Right lobe of liver (tissue), 6 donors: Measurements from ENCODE around the gene CHAMP1. TPM values are rescaled to one million over a fixed set of nuclear protein-coding genes. Genes with fewer than 3 reads are reported as not detected.

Source experiments
- ATAC-seq, 4 donors: fragments of 200-7000 bp; cut with Tn5 transposase; one replicate each; pipeline ENCODE4 v1.9.1; 2020; ENCODE audit warnings: mild to moderate bottlenecking in 4 of 4, moderate library complexity in 4 of 4
- DNase-seq, 3 donors: peaks; one replicate each; pipeline ENCODE4 v3.0.0-alpha.2; 2020
- H3K27ac ChIP-seq, 3 donors: fragments of 200-600 bp; one replicate each; pipeline ENCODE4 v1.8.0; 2022
- H3K27me3 ChIP-seq, 2 donors: fragments of 200-600 bp; one replicate each; pipeline ENCODE4 v1.8.0; 2022
- H3K36me3 ChIP-seq, 4 donors: fragments of 200-600 bp; sonication (generic) in 1 of 4; one replicate each; pipeline versions ENCODE4 v1.5.1 to v1.8.0; 2017 to 2022; ENCODE audit warnings: control low read depth in 1 of 4
- H3K4me1 ChIP-seq, 4 donors: fragments of 200-600 bp; sonication (generic) in 1 of 4; one replicate each; pipeline versions ENCODE4 v1.5.1 to v1.8.0; 2017 to 2022; ENCODE audit warnings: control low read depth in 1 of 4
- H3K4me3 ChIP-seq, 3 donors: fragments of 200-600 bp; one replicate each; pipeline ENCODE4 v1.8.0; 2022
- H3K9me3 ChIP-seq, 4 donors: fragments of 200-600 bp; sonication (generic) in 1 of 4; one replicate each; pipeline versions ENCODE4 v1.5.1 to v1.8.0; 2017 to 2022; ENCODE audit warnings: control low read depth in 1 of 4
- POLR2A ChIP-seq: fragments of 450-650 bp; IDR thresholded peaks from one replicate; pipeline ENCODE4 v1.6.1; 2017; ENCODE audit warnings: antibody characterized with exemption, mild to moderate bottlenecking
- WGBS: methylation state at CpG from one replicate; pipeline ENCODE4 v1.1.6; 2018; ENCODE audit warnings: low coverage, low lambda C conversion rate; ENCODE audit not compliant: insufficient coverage; ENCODE audit errors: missing lambda C conversion rate; 5-methylcytosine and 5-hydroxymethylcytosine counted together
- intact Hi-C, 2 donors: fragments of 100-400 bp; cut with DNase I; formaldehyde crosslinking; loops; one replicate each; pipeline versions ENCODE4 v1.11.2 to v1.14.1; 2022
- long read RNA-seq: library from polyadenylated mRNA; unstranded; transcript quantifications from one replicate; pipeline ENCODE4 v2.0.0, GENCODE V29; 2019
- total RNA-seq, 6 experiments: library from RNA; depleted of rRNA in 2 of 6; stranded (reverse); fragments of >200 nt in 2 of 6; fragmentation: NEBNext Ultra II Directional in 3 of 6; extraction: Animal tissue kit (Norgen Biotek cat#: 25700) in 3 of 6; gene quantifications; one replicate each; pipeline versions ENCODE4 v1.1.0 to v1.2.4, GENCODE V29; 2016 to 2023
- TF ChIP-seq, protein P1 (sequence below), 4 donors: fragments of 200-600 bp in 3 of 4; fragments of 450-650 bp in 1 of 4; IDR thresholded peaks; one replicate each; pipeline versions ENCODE4 v1.5.1 to v1.8.0; 2016 to 2022; ENCODE audit warnings: antibody characterized with exemption in 4 of 4, mild to moderate bottlenecking in 2 of 4
- donor health status: DM: no; HTN: yes; CAD: no.
- donor health status: DM: no; HTN: no; CAD: no.
- donor health status: DM: no; HTN: no; CAD: no.
- donor health status: DM: no; HTN: yes; CAD: no.
- donor health status: DM: no; HTN: yes; CAD: no.

The CHAMP1 gene
- 10 to 100 TPM; 10.3 to 17.5 (median 11.5) TPM for total RNA-seq
- long read RNA-seq = 0 reads

DNA sequence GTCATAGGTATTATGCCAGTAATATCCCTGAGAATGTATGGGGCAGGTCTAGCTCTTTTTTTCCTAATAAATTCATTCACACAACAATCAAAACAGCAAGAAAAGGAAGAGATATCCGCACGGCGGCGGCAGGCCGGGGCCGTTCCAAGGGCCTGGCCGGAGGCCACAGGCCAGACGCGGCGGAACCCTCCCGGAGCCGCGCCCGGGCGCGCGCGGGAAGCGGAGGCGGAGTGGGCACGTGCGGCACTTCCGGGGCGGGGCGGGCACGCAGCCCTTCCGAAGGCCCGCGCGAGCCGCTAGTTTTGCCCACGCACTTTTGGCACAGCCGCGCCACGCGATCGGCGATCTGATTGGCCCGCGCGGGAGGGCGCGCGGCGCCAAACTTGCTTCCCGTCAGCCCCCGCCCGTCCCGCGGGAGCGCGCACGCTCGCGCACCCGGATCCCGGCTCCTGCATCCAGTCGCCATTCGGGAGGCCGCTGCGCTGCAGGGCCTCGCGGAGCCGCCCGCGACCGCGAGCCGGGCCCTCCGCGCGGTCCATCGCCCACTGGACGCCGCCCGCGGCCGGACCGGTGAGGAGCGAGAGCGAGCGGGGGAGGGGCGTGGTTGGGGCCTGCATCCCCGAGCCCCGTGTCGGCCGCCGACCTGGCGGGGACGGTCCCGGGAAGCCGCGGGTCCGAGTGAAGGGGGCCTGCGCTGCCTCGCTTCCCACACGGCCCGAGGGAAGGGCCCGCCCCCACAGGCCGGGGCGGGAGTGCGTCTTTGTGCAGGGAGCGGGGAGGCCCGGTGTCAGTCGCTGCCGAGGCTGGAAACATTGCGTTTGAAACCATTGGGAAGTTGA, at the start of gene CHAMP1:
CHAMP1 (plus strand) TSS at position 430 of the 839 bp plus-strand sequence. CDS start 9,340 bp downstream, outside the sequence.
- WGBS = under 1% methylated on average over 49 of the region's 107 CpGs
- Histone ChIP-seq H3K4me1 (peaks cover 0 to 19% (median 2%) of the 10 kb centered on the region in 4 donors), H3K36me3 (no peaks in the 10 kb centered on the region), H3K4me3 (peak within 1 kb of the TSS; percentile 85 to 90 (median 85)), H3K27me3 (no peaks in the 10 kb centered on the region), H3K9me3 (no peaks in the 10 kb centered on the region), H3K27ac (peak within 1 kb of the TSS; percentile 73 to 87 (median 86))
- ATAC-seq (peak; percentile 93 to 97 (median 97)), DNase-seq (peak; percentile 96 to 97 (median 97))
- TF ChIP-seq, protein P1, sequence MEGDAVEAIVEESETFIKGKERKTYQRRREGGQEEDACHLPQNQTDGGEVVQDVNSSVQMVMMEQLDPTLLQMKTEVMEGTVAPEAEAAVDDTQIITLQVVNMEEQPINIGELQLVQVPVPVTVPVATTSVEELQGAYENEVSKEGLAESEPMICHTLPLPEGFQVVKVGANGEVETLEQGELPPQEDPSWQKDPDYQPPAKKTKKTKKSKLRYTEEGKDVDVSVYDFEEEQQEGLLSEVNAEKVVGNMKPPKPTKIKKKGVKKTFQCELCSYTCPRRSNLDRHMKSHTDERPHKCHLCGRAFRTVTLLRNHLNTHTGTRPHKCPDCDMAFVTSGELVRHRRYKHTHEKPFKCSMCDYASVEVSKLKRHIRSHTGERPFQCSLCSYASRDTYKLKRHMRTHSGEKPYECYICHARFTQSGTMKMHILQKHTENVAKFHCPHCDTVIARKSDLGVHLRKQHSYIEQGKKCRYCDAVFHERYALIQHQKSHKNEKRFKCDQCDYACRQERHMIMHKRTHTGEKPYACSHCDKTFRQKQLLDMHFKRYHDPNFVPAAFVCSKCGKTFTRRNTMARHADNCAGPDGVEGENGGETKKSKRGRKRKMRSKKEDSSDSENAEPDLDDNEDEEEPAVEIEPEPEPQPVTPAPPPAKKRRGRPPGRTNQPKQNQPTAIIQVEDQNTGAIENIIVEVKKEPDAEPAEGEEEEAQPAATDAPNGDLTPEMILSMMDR (IDR thresholded peaks at IDR 0.05) = no peak
- peak; percentile 98 for TF ChIP-seq POLR2A
- intact Hi-C loops = no loop called here

- Histone ChIP-seq H3K4me3 (no peak overlapping the region), H3K9me3 (no peaks in the 10 kb centered on the region), H3K4me1 (no peaks in the 10 kb centered on the region), H3K27me3 (no peaks in the 10 kb centered on the region), H3K27ac (no peak overlapping the region), H3K36me3 (peaks cover 5 to 87% (median 44%) of the 10 kb centered on the region in 4 donors)
- TF ChIP-seq, protein P1 (IDR thresholded peaks at IDR 0.05) = no peak
- no peak for TF ChIP-seq POLR2A
- ATAC-seq (no peak), DNase-seq (no peak)
- intact Hi-C loops = no loop called here
- 90% methylated on average over 8 of the region's 8 CpGs for WGBS
Observed at GRCh38 chr13:114264886-114265611, 49.3 kb upstream of the CHAMP1 start.

DNA sequence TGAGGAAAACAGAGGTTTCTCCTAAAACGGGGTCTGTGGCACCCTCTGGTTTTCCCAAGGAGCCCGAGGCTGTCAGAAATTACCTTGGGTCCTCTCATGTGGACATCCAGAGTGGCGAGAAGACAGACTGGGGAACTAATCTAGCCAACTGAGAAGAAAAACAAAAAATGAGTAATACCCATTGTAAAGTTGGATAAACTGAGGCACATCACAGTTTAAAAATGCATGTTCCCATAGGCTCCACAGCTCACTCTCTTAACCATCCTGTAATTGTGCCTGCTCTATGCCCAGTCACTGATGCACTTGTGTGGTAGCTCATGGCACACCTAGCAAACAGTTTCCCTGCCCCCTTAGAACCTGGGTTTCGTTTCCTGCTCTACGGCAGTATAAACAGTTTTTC, 48.1 kb upstream of the CHAMP1 start:
- Histone ChIP-seq H3K27me3 (no peaks in the 10 kb centered on the region), H3K9me3 (no peaks in the 10 kb centered on the region), H3K27ac (no peak overlapping the region), H3K36me3 (peaks cover 0 to 75% (median 36%) of the 10 kb centered on the region in 4 donors), H3K4me1 (no peaks in the 10 kb centered on the region), H3K4me3 (no peak overlapping the region)
- ATAC-seq (no peak), DNase-seq (no peak)
- intact Hi-C loops = no loop called here
- TF ChIP-seq, protein P1 (IDR thresholded peaks at IDR 0.05) = no peak
- no peak for TF ChIP-seq POLR2A
- 90% methylated on average over 5 of the region's 5 CpGs for WGBS

DNA sequence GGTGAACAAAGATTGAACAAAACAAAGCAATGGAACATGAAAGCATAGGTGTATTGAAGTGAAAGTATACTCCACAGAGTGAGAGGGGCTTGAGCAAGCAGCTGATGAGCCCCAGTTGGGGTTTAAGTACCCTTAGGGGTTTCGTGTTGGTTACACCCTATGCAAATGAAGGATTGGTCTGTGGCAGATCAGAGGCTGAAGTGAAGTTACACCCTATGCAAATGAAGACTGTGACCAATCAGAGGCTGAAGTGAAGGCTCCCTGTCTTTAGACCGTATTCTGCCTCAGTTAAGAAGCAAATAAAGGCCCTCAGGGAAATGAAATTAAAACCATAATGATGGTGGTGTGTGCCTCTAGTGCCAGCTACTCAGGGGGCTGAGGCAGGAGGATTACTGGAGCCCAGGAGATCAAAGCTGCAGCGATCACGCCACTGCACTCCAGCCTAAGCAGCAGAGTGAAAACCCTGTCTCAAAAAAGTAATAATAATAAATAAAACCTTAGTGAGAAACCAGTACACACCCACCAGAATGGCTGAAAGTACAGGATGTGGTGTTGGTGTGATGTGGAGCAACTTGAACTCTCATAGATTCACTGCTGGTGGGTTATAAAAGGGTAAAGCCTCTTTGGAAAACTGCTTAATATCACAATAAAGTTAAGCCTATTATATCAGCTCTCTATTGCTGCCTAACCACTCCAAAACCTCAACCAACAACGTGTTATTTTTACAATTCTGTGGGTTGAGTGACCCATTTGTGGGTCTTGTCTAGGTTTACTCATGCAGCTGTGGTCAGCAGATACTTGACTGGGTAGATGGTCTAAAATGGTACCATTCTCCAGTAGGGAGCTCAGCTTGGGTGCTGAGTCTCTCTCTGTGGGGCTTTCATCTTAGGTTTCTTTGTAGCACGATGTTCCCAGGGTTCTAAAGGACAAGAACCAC, 45.7 kb upstream of the CHAMP1 start:
- no peak for ATAC-seq
- intact Hi-C loops = no loop called here
- no peak overlapping the region for H3K27ac ChIP-seq

More for the DNA sequence above, 45.7 kb upstream of the CHAMP1 start:
- TF ChIP-seq, protein P1 (IDR thresholded peaks at IDR 0.05) = no peak
- no peak for TF ChIP-seq POLR2A
- Histone ChIP-seq H3K27me3 (no peaks in the 10 kb centered on the region), H3K9me3 (no peaks in the 10 kb centered on the region), H3K36me3 (peaks cover 0 to 76% (median 36%) of the 10 kb centered on the region in 4 donors), H3K4me1 (no peaks in the 10 kb centered on the region), H3K4me3 (no peak overlapping the region)
- whole genome bisulfite sequencing = 78% methylated on average over 6 of the region's 6 CpGs
- no peak for DNase-seq
